ENCODE results near the gene SHH. TPM values are rescaled to one million over a fixed set of nuclear protein-coding genes. Genes with fewer than 3 reads are reported as not detected.
"Not testable (repeated sequence)": the region's sequence is repeated elsewhere in the genome, so short reads cannot be mapped to it uniquely, and the experiment has no call there.

SHH gene
- total RNA-seq, 1 donor from 2014 or later: 10.4 TPM

- DNase-seq (ENCODE audit: low read depth): no peak
Measured at GRCh38 chr7:155842496-155843265, 30.4 kb upstream of the SHH start.

- no peak for DNase-seq (ENCODE audit: low read depth)
Measured at GRCh38 chr7:155840909-155841308, 28.6 kb upstream of the SHH start.

- DNase-seq (ENCODE audit: low read depth): no peak
Measured at GRCh38 chr7:155840262-155840885, 28.1 kb upstream of the SHH start.

- DNase-seq (ENCODE audit: low read depth): no peak
Measured at GRCh38 chr7:155839461-155839860, 27.2 kb upstream of the SHH start.

GRCh38 chr7:155838312-155838711 is 26.0 kb upstream of the SHH start:
- DNase-seq (ENCODE audit: low read depth): not testable (repeated sequence)

- DNase-seq (ENCODE audit: low read depth): no peak
Measured at GRCh38 chr7:155837126-155837479, 24.8 kb upstream of the SHH start.

GRCh38 chr7:155836216-155837125 is 24.2 kb upstream of the SHH start:
- DNase-seq (ENCODE audit: low read depth): no peak

- DNase-seq (ENCODE audit: low read depth): no peak
Measured at GRCh38 chr7:155835446-155836215, 23.4 kb upstream of the SHH start.

GRCh38 chr7:155834486-155835048 is 22.3 kb upstream of the SHH start:
- no peak for DNase-seq (ENCODE audit: low read depth)

- no peak for DNase-seq (ENCODE audit: low read depth)
Measured at GRCh38 chr7:155833651-155834050, 21.4 kb upstream of the SHH start.

- no peak for DNase-seq (ENCODE audit: low read depth)
Measured at GRCh38 chr7:155832581-155832981, 20.3 kb upstream of the SHH start.

GRCh38 chr7:155831807-155832524 is 19.7 kb upstream of the SHH start:
- no peak for DNase-seq (ENCODE audit: low read depth)

- DNase-seq (ENCODE audit: low read depth): no peak
Measured at GRCh38 chr7:155830961-155831806, 18.9 kb upstream of the SHH start.

- DNase-seq (ENCODE audit: low read depth): no peak
Measured at GRCh38 chr7:155829796-155830470, 17.7 kb upstream of the SHH start.

GRCh38 chr7:155825336-155825735 is 13.1 kb upstream of the SHH start:
- DNase-seq (ENCODE audit: low read depth): no peak

GRCh38 chr7:155824227-155824886 is 12.1 kb upstream of the SHH start:
- peak; percentile 82 for DNase-seq (ENCODE audit: low read depth)

- no peak for DNase-seq (ENCODE audit: low read depth)
Measured at GRCh38 chr7:155821851-155822250, 9.6 kb upstream of the SHH start.

GRCh38 chr7:155820788-155821187 is 8.5 kb upstream of the SHH start:
- DNase-seq (ENCODE audit: low read depth): no peak

- no peak for DNase-seq (ENCODE audit: low read depth)
Measured at GRCh38 chr7:155820246-155820645, 8.0 kb upstream of the SHH start.

Measured in renal cortical epithelial cell (primary cell).